Superior temporal gyrus (tissue), 1 donor: ENCODE data around the gene MTUS2.

Experiments used
- DNase-seq: peaks from one replicate; pipeline ENCODE4 v3.0.0-alpha.2; 2016; ENCODE audit errors: extremely low spot score

Gene MTUS2

GRCh38 chr13:29239653-29240525, 419.8 kb downstream of the MTUS2 start:
- DNase-seq: no peak

GRCh38 chr13:29254626-29255370, 434.7 kb downstream of the MTUS2 start:
- no peak for DNase-seq

DNA sequence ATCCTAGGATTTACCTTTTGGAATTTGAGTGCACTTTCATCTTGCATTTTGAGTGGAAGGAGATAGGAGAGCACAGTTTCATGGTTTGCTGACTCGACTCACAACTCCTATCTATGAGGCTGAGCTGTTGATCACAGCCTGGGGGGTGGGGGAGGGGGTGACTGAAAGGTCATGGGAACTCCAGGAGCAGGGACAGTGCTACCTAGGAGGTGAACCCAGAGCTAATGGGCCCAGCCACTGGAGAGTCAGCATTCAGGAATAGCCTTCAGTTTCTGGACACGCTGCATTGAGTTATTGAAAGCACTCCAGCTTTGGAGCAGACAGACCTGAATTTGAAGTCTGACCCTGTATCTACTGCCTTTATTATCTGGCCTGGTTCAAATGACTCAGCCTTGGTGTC, 435.4 kb downstream of the MTUS2 start:
- no peak for DNase-seq

- no peak for DNase-seq
These were observed 440.5 kb downstream of the MTUS2 start for GRCh38 chr13:29260684-29261083.

- DNase-seq: no peak
These were observed 446.1 kb downstream of the MTUS2 start for GRCh38 chr13:29266261-29266660.

DNA sequence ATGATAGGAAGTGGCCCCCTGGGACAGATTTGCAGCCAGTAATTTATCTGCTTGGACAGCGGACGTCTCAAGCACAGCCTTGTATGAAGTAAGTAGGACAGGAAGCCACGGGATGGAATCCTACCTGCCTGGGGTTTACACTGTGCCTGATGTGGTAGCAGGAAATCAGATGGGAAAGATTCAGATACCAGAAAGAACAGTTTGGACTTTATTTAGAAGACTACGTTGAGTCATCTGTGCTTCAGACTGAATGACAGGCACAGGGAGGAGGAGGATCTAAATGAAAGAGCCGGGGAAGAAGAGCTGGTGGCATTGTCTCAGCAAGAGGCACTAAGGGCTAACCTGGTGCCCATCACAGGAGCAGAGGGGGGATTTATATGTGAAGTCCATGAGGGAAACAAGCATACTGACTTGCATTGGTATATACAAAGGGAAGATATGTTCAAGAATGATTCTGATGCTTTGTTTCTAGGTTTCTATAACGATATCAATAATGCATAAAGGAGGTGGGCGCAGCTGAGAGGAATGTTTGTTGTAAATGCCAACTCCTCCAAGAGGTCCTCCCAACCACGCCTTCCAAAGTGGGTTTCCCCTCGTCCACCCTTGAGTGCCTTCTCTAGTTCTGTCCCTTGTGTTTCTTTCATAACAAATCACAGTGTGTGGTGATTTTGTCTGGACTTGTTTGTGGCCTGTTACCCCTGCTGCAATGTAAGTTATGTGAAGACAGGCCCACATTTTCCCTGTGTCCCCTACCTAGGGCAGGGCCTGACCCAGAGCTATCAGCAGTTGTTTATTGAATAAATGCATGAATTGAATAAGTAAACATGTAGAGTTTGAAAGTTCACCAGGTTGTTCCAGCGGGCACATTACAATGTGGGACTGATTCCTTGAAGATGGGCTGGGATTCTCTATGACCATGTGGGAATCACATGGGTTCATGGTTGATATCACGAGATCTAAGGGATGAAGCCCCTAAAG, 446.9 kb downstream of the MTUS2 start:
- no peak for DNase-seq

GRCh38 chr13:29270271-29270985, 450.3 kb downstream of the MTUS2 start:
- DNase-seq: no peak

- no peak for DNase-seq
These were observed 451.5 kb downstream of the MTUS2 start for GRCh38 chr13:29271606-29272005.

DNA sequence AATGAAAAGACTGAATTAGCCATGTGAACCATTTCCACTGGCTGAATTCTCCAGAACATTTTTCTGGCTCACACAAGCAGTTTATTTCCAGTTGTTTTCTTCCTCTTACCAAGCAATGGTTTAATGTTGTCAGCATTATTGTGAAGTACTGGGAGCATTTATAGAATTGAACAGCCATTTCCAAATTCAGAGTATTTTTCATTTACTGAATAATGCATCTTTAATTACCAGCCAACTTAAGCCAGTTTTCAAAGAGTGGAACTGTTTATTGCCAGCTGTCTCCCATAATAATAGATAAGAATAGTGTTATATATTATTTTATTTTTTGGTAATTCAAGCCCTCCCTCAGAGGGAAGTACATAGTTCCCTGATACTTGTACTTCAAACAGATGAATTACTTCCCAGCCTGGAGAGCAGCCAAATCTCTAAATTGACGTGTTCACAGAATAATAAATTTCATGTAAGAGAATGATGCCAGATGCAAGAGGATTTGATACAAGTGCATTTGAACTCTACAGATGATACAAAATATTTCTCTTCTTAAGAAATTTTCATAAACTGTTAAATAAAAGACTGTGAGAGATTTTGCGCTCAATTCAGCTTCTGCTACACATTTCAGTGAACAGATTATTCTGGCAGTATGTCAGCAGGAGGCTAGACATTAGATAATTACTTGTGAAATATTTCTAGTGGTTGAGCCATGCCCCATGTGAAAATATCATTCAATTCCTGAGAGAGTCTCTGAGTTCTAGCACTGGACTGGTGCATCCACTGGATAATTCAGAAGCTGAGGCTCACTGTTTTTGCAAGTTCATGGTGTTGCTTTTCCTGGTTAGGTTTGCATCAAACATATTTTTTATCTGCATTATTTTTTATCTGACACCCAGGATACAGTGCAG, 459.5 kb downstream of the MTUS2 start:
- DNase-seq: no peak

DNA sequence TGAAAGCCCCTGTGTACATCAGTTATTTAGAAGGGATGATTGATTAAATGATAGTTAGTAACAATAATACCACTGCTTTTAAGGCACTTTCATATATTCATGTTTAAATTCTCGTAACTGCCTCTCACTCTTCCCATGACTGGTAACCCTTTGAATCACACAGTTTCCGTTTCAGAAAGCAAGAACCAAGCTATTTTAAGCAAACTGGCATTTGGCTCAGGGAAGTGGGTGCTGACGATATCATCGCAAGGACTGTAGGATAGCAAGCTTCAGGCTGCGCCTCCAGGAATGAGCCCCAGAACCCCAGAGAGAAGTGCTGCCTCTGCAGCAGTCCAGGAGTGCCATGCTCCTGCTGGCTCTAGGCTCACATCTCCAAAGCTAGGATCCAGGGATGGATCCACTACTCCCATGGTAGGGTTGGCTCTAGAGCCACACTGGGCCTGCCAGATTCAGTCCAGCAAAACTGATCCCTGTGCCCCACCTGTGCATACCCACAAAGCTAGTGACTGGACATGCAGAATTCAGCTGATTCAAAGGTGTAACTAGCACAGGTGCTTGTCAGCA, 461.9 kb downstream of the MTUS2 start:
- peak; percentile 57 for DNase-seq

GRCh38 chr13:29284726-29285125, 464.6 kb downstream of the MTUS2 start:
- DNase-seq: no peak

DNA sequence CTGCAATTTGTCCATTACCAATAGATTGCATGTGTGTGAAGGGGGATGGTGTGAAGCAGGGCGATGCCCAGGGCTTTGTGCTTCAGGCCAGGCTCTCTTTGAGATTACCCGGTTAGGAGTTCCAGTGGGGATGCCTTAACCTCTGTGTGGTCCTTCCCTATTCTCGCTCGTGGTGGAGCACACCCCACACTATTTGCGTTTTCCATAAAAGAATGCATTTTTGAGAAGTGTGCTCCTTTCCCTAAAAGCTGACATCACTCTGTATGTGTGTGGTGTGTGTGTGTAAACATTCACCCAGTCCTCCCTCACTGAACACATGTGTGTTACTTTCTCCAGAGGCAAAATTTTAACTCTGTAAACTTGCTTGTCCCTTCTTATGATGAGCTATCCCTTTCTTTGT, 467.1 kb downstream of the MTUS2 start:
- DNase-seq: no peak

DNA sequence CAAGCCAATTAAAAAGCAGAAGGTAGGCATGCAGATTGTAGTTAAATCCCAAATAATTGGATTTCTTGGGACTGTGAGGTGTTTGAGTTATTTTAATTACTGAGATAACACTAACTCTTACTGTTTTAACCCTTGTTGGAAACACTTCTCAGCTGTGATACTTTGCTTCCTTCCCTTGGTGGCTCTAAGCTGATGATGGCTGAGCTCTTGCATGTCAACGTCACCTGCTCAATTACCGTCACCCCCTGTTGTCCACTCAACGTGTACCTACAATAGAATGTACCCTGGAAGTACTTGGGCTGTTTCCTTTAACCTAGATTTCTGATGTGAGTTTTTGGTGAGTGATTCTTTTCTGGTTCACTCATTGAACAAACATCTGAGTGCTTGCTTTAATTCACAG, 471.9 kb downstream of the MTUS2 start:
- DNase-seq: no peak

GRCh38 chr13:29294821-29295220, 474.7 kb downstream of the MTUS2 start:
- no peak for DNase-seq

DNA sequence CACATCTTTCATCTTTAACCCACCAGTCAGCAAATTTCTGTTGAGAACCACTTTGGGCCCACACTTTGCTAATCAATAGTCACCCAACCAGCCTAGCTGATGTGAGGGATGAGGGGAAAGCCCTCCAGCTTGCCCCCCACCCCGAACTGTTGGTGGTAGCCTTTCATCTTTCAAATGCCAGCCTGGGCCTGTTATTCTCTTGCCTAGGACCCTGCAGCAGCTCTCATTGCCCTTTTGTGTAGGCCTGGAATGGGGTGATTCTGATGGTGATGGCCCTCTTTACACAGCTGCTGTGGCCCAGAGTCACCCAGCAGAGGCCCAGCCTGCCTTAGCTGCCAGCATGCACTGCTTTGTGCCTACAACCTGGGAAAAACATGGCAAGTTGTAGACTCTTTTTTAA, 480.9 kb downstream of the MTUS2 start:
- DNase-seq: no peak

DNA sequence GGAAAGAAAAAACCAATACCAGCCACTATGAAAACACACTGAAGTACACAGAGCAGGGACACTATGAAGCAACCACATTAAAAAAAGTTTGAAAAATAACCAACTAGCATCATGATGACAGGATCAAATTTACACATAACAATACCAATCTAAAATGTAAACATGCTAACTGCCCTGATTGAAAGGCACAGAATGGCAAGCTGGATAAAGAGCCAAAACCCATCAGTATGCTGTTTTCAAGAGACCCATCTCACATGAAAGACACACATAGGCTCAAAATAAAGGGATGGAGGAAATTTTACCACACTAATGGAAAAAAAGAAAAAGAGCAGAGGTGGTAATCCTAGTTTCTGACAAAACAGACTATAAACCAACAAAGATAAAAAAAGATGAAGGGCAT, 484.0 kb downstream of the MTUS2 start:
- DNase-seq: no peak

DNA sequence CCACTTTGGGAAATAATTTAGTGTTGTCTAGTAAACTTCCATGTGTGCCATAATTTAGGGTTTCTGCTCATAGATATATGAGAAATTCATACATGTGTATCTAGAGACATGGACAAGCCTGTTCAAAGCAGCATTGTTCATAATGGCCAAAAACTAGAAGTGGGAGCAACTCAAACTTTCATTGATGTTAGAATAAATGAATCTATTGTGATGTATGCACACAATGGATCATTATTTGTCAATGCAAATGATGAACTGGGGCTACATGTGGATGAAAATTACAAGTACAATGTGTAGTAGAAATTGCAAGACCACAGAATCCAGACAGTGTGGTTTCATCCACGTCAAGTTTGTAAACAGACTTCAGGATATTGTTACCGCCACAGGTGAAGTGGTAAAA, 490.7 kb downstream of the MTUS2 start:
- DNase-seq: peak; percentile 78

GRCh38 chr13:29315847-29316246, 495.7 kb downstream of the MTUS2 start:
- DNase-seq: no peak

GRCh38 chr13:29317828-29318227, 497.7 kb downstream of the MTUS2 start:
- DNase-seq: no peak

DNA sequence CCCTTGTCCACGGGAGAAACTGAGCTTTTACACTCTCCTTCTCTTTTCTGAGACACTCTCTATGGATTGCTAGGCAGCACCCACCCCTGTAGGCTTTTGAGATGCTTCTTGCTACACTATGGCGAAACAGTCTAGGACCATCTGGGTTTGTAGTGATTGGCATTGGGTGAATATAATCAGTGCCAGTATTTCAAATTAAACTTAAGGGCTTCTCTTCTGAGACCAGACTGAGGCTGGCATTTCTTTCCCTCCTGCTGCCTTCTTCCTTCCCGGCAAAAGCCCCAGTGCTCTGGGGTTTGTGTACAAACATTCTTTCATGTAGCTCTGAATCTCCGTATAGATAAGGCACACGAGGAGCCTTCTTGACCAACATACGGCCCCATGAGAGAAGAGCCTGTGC, 498.6 kb downstream of the MTUS2 start:
- no peak for DNase-seq
